OCI-LY7 (cell line): ENCODE data around the gene SNX9. TPM values are rescaled to one million over a fixed set of nuclear protein-coding genes. Genes with fewer than 3 reads are reported as not detected.

Experiments
- BruUV-seq: library from RNA; stranded (reverse); fragments of 400-500 nt; replicated peaks from 2 replicates; lab custom pipeline; 2021; lab: Mats Ljungman, UMichigan
- CTCF ChIA-PET: fragments of 300-600 bp; sonication (Branson Sonifier 250); formaldehyde crosslinking; loops from one replicate; lab custom pipeline; 2022; ENCODE audit warnings: antibody characterized with exemption; ENCODE audit not compliant: unreplicated experiment; lab: Charles Lee
- POLR2A ChIA-PET: fragments of 300-600 bp; sonication (Branson Sonifier 250); formaldehyde crosslinking; loops from one replicate; lab custom pipeline; 2022; ENCODE audit warnings: antibody characterized with exemption; lab: Charles Lee
- DNase-seq: peaks from one replicate; pipeline ENCODE4 v3.0.0-alpha.2; 2015; ENCODE audit warnings: low spot score
- H2AFZ ChIP-seq: fragments of 200-600 bp; sonication (generic), shearing (Covaris generic); 2 replicates; pipeline ENCODE4 v1.6.1; 2014; ENCODE audit warnings: mild to moderate bottlenecking, antibody characterized with exemption, low read length, moderate library complexity
- H3K27ac ChIP-seq: fragments of 200-600 bp; sonication (generic); 2 replicates; pipeline ENCODE4 v1.5.1; 2014; ENCODE audit warnings: mixed run types, low read depth, mild to moderate bottlenecking, moderate library complexity, low read length, inconsistent platforms; ENCODE audit not compliant: poor library complexity, severe bottlenecking
- H3K36me3 ChIP-seq: fragments of 200-600 bp; sonication (generic); 2 replicates; pipeline ENCODE4 v1.6.1; 2014; ENCODE audit warnings: mild to moderate bottlenecking, antibody characterized with exemption, low read length, moderate library complexity, mixed read lengths; ENCODE audit not compliant: insufficient read depth
- H3K4me1 ChIP-seq: fragments of 200-600 bp; sonication (generic); 2 replicates; pipeline ENCODE4 v1.5.1; 2014; ENCODE audit warnings: mild to moderate bottlenecking, low read length; ENCODE audit not compliant: insufficient read depth, poor library complexity, severe bottlenecking
- H3K4me2 ChIP-seq: fragments of 200-600 bp; sonication (generic); 2 replicates; pipeline ENCODE4 v1.6.1; 2014; ENCODE audit warnings: mild to moderate bottlenecking, low read length
- H3K4me3 ChIP-seq: fragments of 200-600 bp; sonication (generic); 2 replicates; pipeline ENCODE4 v1.5.1; 2014; ENCODE audit warnings: mild to moderate bottlenecking, low read depth, low read length; ENCODE audit not compliant: poor library complexity, severe bottlenecking
- H3K79me2 ChIP-seq: fragments of 200-600 bp; sonication (generic); 2 replicates; pipeline ENCODE4 v1.6.1; 2016; ENCODE audit warnings: low read depth, mild to moderate bottlenecking, low read length, moderate library complexity, mixed read lengths; ENCODE audit not compliant: insufficient read depth
- H3K9me2 ChIP-seq: fragments of 200-600 bp; sonication (generic); 2 replicates; pipeline ENCODE4 v1.6.1; 2016; ENCODE audit warnings: mild to moderate bottlenecking, low read length, mixed read lengths; ENCODE audit not compliant: insufficient read depth
- H3K9me3 ChIP-seq: fragments of 200-600 bp; sonication (generic); 2 replicates; pipeline ENCODE4 v1.6.1; 2014; ENCODE audit warnings: mild to moderate bottlenecking, mixed run types, low read length, mixed read lengths
- H4K20me1 ChIP-seq: fragments of 200-600 bp; sonication (generic); 2 replicates; pipeline ENCODE4 v1.6.1; 2014; ENCODE audit warnings: mild to moderate bottlenecking, antibody characterized with exemption, low read length, moderate library complexity, mixed read lengths; ENCODE audit not compliant: insufficient read depth
- CTCF ChIP-seq: fragments of 200-600 bp; sonication (generic); conservative IDR thresholded peaks from 2 replicates; pipeline ENCODE4 v1.5.1; 2014; ENCODE audit warnings: mild to moderate bottlenecking, antibody characterized with exemption, low read length, moderate library complexity, mixed read lengths
- EZH2phosphoT487 ChIP-seq: fragments of 200-600 bp; sonication (generic); IDR thresholded peaks from 2 replicates; pipeline ENCODE4 v1.6.1; 2018; ENCODE audit warnings: low read depth, borderline replicate concordance, mild to moderate bottlenecking, mixed run types, antibody characterized with exemption, low read length, moderate library complexity, mixed read lengths
- intact Hi-C: fragments of 100-400 bp; cut with micrococcal nuclease; formaldehyde crosslinking; loops from one replicate; pipeline ENCODE4 v1.10.0; 2022; ENCODE audit not compliant: unreplicated experiment
- total RNA-seq, 2 experiments: library from RNA; depleted of rRNA in 1 of 2; stranded (reverse); fragments of >200 nt in 1 of 2; shearing (Covaris generic) in 1 of 2; gene quantifications; 2 replicates each; pipeline ENCODE4 v1.2.3, GENCODE V29; 2014 to 2022

Gene SNX9
- total RNA-seq, 2 experiments from 2014 or later: not detected

GRCh38 chr6:157847846-157848245 lies 24.8 kb downstream of the SNX9 start:
- POLR2A ChIA-PET: interaction anchor here (0.6 to 1.9 kb wide), 2 partner anchors 15 to 787 kb away, joined by 3 to 4 read pairs; no protein-coding TSS in a partner anchor
- intact Hi-C loops: no loop called here
- no peak for TF ChIP-seq EZH2phosphoT487
- TF ChIP-seq CTCF: no peak
- DNase-seq: no peak
- no peaks in the 10 kb centered on the region for H3K4me1 ChIP-seq
- no TSS peak for BruUV-seq
- H3K9me3 ChIP-seq: peaks cover 3% of the 10 kb centered on the region; the same call in 1 of the 2 replicates
- no peak overlapping the region for H3K4me2 ChIP-seq
- H3K4me3 ChIP-seq: no peak overlapping the region
- H4K20me1 ChIP-seq: no peaks in the 10 kb centered on the region
- no peak overlapping the region for H3K27ac ChIP-seq
- no peak overlapping the region for H2AFZ ChIP-seq
- H3K79me2 ChIP-seq: no peaks in the 10 kb centered on the region
- H3K9me2 ChIP-seq: no peaks in the 10 kb centered on the region
- no peaks in the 10 kb centered on the region for H3K36me3 ChIP-seq
- CTCF ChIA-PET: no interaction called here

DNA sequence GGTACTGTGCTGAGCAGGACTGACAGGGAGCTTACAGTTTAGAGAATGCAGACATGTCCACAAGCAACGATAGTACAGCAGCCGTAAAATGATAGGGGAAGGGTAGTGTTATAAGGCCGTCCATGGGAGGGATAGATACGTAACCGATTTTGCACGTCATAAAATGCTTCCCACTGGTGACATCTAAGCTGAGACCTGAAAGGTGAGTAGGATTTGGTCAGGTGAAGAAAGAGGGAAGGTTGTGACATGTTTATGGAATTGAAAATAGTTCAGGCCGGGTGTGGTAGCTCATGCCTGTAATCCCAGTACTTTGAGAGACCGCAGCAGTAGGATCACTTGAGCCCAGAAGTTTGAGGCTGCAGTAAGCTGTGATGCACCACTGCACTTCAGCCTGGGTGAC lies 25.6 kb downstream of the SNX9 start:
- peaks cover 9% of the 10 kb centered on the region; the same call in 1 of the 2 replicates for H3K9me3 ChIP-seq
- no peaks in the 10 kb centered on the region for H3K79me2 ChIP-seq
- H3K36me3 ChIP-seq: no peaks in the 10 kb centered on the region
- no peak overlapping the region for H3K27ac ChIP-seq
- no TSS peak for BruUV-seq
- CTCF ChIA-PET: no interaction called here
- intact Hi-C loops: no loop called here
- no peak overlapping the region for H2AFZ ChIP-seq
- H3K9me2 ChIP-seq: no peaks in the 10 kb centered on the region
- POLR2A ChIA-PET: no interaction called here
- no peaks in the 10 kb centered on the region for H3K4me1 ChIP-seq
- H3K4me2 ChIP-seq: no peak overlapping the region
- no peak overlapping the region for H3K4me3 ChIP-seq
- TF ChIP-seq CTCF (no peak), EZH2phosphoT487 (no peak)
- no peak for DNase-seq
- no peaks in the 10 kb centered on the region for H4K20me1 ChIP-seq

GRCh38 chr6:157849288-157850017 lies 26.4 kb downstream of the SNX9 start:
- peaks cover 9% of the 10 kb centered on the region; the same call in 1 of the 2 replicates for H3K9me3 ChIP-seq
- H2AFZ ChIP-seq: no peak overlapping the region
- no peaks in the 10 kb centered on the region for H4K20me1 ChIP-seq
- no peaks in the 10 kb centered on the region for H3K36me3 ChIP-seq
- H3K4me1 ChIP-seq: no peaks in the 10 kb centered on the region
- TF ChIP-seq CTCF: no peak
- TF ChIP-seq EZH2phosphoT487: no peak
- ChIA-PET POLR2A (interaction anchor here (0.6 kb wide), 1 partner anchor 9 kb away, joined by 3 read pairs; no protein-coding TSS in a partner anchor), CTCF (no interaction called here)
- H3K9me2 ChIP-seq: no peaks in the 10 kb centered on the region
- no peak overlapping the region for H3K27ac ChIP-seq
- no TSS peak for BruUV-seq
- no peak overlapping the region for H3K4me3 ChIP-seq
- H3K79me2 ChIP-seq: no peaks in the 10 kb centered on the region
- no peak for DNase-seq
- intact Hi-C loops: no loop called here
- H3K4me2 ChIP-seq: no peak overlapping the region
